Endothelial cell of umbilical vein (primary cell): ENCODE measurements around the gene COL23A1.

Experiments
- POLR2A ChIP-seq: IDR thresholded peaks from 2 replicates; pipeline ENCODE4 v1.6.1; 2012; ENCODE audit warnings: low read depth, mild to moderate bottlenecking, control low read depth, low read length
- TF ChIP-seq, protein P1 (sequence below), 2 donors: IDR thresholded peaks; 1 replicate in 1 of 2; 2 replicates in 1 of 2; pipeline ENCODE4 v1.5.1; 2011; ENCODE audit warnings: low read length in 2 of 2, mild to moderate bottlenecking in 2 of 2, moderate library complexity in 2 of 2, control low read depth in 1 of 2, inconsistent platforms in 1 of 2, low read depth in 1 of 2; ENCODE audit not compliant: insufficient read depth in 1 of 2; ENCODE audit errors: extremely low read depth in 1 of 2

GRCh38 chr5:178588769-178589168 is 1.4 kb downstream of the COL23A1 start:
- TF ChIP-seq, protein P1, sequence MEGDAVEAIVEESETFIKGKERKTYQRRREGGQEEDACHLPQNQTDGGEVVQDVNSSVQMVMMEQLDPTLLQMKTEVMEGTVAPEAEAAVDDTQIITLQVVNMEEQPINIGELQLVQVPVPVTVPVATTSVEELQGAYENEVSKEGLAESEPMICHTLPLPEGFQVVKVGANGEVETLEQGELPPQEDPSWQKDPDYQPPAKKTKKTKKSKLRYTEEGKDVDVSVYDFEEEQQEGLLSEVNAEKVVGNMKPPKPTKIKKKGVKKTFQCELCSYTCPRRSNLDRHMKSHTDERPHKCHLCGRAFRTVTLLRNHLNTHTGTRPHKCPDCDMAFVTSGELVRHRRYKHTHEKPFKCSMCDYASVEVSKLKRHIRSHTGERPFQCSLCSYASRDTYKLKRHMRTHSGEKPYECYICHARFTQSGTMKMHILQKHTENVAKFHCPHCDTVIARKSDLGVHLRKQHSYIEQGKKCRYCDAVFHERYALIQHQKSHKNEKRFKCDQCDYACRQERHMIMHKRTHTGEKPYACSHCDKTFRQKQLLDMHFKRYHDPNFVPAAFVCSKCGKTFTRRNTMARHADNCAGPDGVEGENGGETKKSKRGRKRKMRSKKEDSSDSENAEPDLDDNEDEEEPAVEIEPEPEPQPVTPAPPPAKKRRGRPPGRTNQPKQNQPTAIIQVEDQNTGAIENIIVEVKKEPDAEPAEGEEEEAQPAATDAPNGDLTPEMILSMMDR (IDR thresholded peaks at IDR 0.05; ENCODE audit: extremely low read depth in 1 of 2, insufficient read depth in 1 of 2, low read depth in 1 of 2, low read length in 2 of 2), result no peak
- no peak for TF ChIP-seq POLR2A
